IMR-90 (cell line): ENCODE measurements around the gene UGT1A10.

Experiments used
- CHD1 ChIP-seq: IDR thresholded peaks from 2 replicates; pipeline ENCODE4 v1.6.1; 2012; ENCODE audit warnings: low read depth, low read length, improper control_type of control experiment
- CTCF ChIP-seq: conservative IDR thresholded peaks from 2 replicates; pipeline ENCODE4 v1.5.1; 2012; ENCODE audit warnings: mild to moderate bottlenecking, low read depth, low read length, improper control_type of control experiment
- MXI1 ChIP-seq: IDR thresholded peaks from 2 replicates; pipeline ENCODE4 v1.6.1; 2012; ENCODE audit warnings: low read depth, mild to moderate bottlenecking, low read length, moderate library complexity, borderline replicate concordance
- POLR2A ChIP-seq: IDR thresholded peaks from 2 replicates; pipeline ENCODE4 v1.6.1; 2012; ENCODE audit warnings: mild to moderate bottlenecking, low read depth, low read length
- RAD21 ChIP-seq: IDR thresholded peaks from 2 replicates; pipeline ENCODE4 v1.6.1; 2012; ENCODE audit warnings: low read length, improper control_type of control experiment
- SMC3 ChIP-seq: fragments of 150-350 bp; IDR thresholded peaks from 2 replicates; pipeline ENCODE4 v1.6.1; 2016; ENCODE audit warnings: low read depth, mild to moderate bottlenecking, antibody characterized with exemption, low read length, moderate library complexity

DNA sequence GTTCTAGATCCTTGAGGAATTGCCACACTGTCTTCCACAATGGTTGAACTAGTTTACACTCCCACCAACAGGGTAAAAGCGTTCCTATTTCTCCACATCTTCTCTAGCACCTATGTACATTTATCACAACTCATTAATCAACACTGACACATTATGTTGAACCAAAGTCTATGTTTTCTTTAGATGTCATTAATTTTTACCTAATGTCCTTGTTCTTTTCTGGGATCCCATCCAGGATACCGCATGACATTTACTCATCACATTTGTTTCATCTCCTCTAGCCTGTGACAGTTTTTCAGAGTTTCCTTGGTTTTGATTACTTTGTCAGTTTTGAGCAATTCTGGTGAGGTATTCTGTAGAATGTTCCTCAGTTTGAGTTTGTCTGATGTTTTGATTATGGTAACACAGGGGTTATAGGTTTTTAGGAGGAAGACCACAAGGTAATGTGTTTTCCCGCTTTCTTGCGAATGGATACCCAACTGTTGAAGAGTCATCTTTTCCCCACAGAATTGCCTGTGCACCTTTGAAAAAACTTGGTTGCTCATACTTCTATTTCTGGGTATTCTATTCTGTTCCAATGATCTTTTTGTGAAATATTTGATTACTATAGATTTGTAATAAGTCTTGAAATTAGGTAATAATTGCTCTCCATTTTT is 32.5 kb downstream of the UGT1A10 start:
- TF ChIP-seq CTCF (no peak), POLR2A (no peak), CHD1 (no peak), SMC3 (no peak), RAD21 (no peak), MXI1 (no peak)
